HepG2 (cell line): ENCODE measurements around the gene EPHA4.

Experiments
- AGO1 ChIP-seq: fragments of 200-400 bp; formaldehyde crosslinking; IDR thresholded peaks from 2 replicates; pipeline ENCODE4 v1.6.1; 2017; ENCODE audit warnings: mild to moderate bottlenecking, low read depth, low read length, moderate library complexity; ENCODE audit not compliant: poor library complexity, severe bottlenecking
- HDAC2 ChIP-seq: sonication (generic); formaldehyde crosslinking; IDR thresholded peaks from 2 replicates; pipeline ENCODE4 v1.4.0; 2020; ENCODE audit warnings: missing genetic modification reagents
- MATR3 ChIP-seq: sonication (generic); formaldehyde crosslinking; IDR thresholded peaks from 2 replicates; pipeline ENCODE4 v1.4.0; 2020; ENCODE audit warnings: missing genetic modification reagents
- PATZ1 ChIP-seq: sonication (generic); formaldehyde crosslinking; IDR thresholded peaks from 2 replicates; pipeline ENCODE4 v1.4.0; 2020; ENCODE audit warnings: missing genetic modification reagents
- TIGD3 ChIP-seq: sonication (generic); formaldehyde crosslinking; IDR thresholded peaks from 2 replicates; pipeline ENCODE4 v1.5.1; 2020; ENCODE audit warnings: mild to moderate bottlenecking, missing genetic modification reagents, borderline replicate concordance
- ZBTB21 ChIP-seq: sonication (generic); formaldehyde crosslinking; IDR thresholded peaks from 2 replicates; pipeline ENCODE4 v1.4.0; 2020; ENCODE audit warnings: missing genetic modification reagents
- ZC3H4 ChIP-seq: sonication (generic); formaldehyde crosslinking; IDR thresholded peaks from 2 replicates; pipeline ENCODE4 v1.4.0; 2020; ENCODE audit warnings: missing genetic modification reagents, borderline replicate concordance
- ZFAT ChIP-seq: sonication (generic); formaldehyde crosslinking; conservative IDR thresholded peaks from 2 replicates; pipeline ENCODE4 v1.8.1; 2023; ENCODE audit warnings: missing genetic modification reagents, inconsistent platforms
- ZNF75D ChIP-seq: sonication (generic); formaldehyde crosslinking; IDR thresholded peaks from 2 replicates; pipeline ENCODE4 v1.8.1; 2023; ENCODE audit warnings: missing genetic modification reagents, mild to moderate bottlenecking, borderline replicate concordance
- TF ChIP-seq, protein P1 (sequence below): sonication (generic); formaldehyde crosslinking; IDR thresholded peaks from 2 replicates; pipeline ENCODE4 v1.5.0; 2020; ENCODE audit warnings: mild to moderate bottlenecking, missing genetic modification reagents, moderate library complexity

DNA sequence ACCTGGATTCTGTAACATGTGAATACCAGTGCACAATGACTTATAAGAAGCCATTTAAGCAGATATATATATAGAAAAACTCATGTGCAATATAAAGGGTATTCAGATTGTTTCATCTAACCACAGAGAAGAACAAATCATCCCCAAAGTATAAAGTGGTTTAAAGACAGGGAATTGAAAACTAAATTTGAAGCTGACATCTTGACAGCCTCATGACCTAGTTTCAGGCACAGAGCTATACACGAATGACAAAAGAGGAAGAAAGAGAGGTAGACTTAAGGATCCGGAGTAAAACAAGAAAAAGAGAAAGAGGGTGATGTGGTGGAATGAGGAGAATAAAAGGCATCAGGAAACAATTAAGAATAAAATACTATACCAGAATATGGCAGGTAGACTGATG lies 194.5 kb downstream of the EPHA4 start:
- TF ChIP-seq TIGD3 (CRISPR knock-in tag) (no peak), ZBTB21 (CRISPR knock-in tag) (no peak), ZNF75D (CRISPR knock-in tag) (no peak), AGO1 (no peak), PATZ1 (CRISPR knock-in tag) (no peak), ZFAT (CRISPR knock-in tag) (no peak), ZC3H4 (CRISPR knock-in tag) (no peak), HDAC2 (no peak), MATR3 (CRISPR knock-in tag) (no peak)
- TF ChIP-seq, protein P1, sequence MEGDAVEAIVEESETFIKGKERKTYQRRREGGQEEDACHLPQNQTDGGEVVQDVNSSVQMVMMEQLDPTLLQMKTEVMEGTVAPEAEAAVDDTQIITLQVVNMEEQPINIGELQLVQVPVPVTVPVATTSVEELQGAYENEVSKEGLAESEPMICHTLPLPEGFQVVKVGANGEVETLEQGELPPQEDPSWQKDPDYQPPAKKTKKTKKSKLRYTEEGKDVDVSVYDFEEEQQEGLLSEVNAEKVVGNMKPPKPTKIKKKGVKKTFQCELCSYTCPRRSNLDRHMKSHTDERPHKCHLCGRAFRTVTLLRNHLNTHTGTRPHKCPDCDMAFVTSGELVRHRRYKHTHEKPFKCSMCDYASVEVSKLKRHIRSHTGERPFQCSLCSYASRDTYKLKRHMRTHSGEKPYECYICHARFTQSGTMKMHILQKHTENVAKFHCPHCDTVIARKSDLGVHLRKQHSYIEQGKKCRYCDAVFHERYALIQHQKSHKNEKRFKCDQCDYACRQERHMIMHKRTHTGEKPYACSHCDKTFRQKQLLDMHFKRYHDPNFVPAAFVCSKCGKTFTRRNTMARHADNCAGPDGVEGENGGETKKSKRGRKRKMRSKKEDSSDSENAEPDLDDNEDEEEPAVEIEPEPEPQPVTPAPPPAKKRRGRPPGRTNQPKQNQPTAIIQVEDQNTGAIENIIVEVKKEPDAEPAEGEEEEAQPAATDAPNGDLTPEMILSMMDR (CRISPR knock-in tag) = no peak
